HG03108 (cell line): Measurements from ENCODE around the gene PID1.
A peak's percentile ranks its signal among the peaks of the same experiment; 100 is the strongest.

Experiments used
- ATAC-seq: cut with Tn5 transposase; IDR thresholded peaks from one replicate; pipeline ENCODE4 v1.9.1; 2021; ENCODE audit warnings: moderate library complexity; ENCODE audit not compliant: unreplicated experiment

PID1 gene

GRCh38 chr2:229270551-229271410, at the start of gene PID1:
PID1 (minus strand) TSS chr2:229271287; CDS start chr2:229271043, 244 bp downstream.
- no peak for ATAC-seq

GRCh38 chr2:229319558-229319957, 48.5 kb upstream of the PID1 start:
- no peak for ATAC-seq

GRCh38 chr2:229314117-229314516, 43.0 kb upstream of the PID1 start:
- no peak for ATAC-seq

- ATAC-seq: no peak
These were observed 42.5 kb upstream of the PID1 start for GRCh38 chr2:229313591-229313990.

GRCh38 chr2:229301237-229301636, 30.1 kb upstream of the PID1 start:
- no peak for ATAC-seq

GRCh38 chr2:229300790-229301189, 29.7 kb upstream of the PID1 start:
- ATAC-seq: no peak

GRCh38 chr2:229300371-229300770, 29.3 kb upstream of the PID1 start:
- no peak for ATAC-seq

GRCh38 chr2:229297247-229297646, 26.2 kb upstream of the PID1 start:
- no peak for ATAC-seq

GRCh38 chr2:229296536-229296935, 25.4 kb upstream of the PID1 start:
- ATAC-seq: no peak

- ATAC-seq: no peak
These were observed 24.9 kb upstream of the PID1 start for GRCh38 chr2:229296016-229296415.

GRCh38 chr2:229287823-229288222, 16.7 kb upstream of the PID1 start:
- ATAC-seq: no peak

- ATAC-seq: no peak
These were observed 11.9 kb upstream of the PID1 start for GRCh38 chr2:229282758-229283546.

- ATAC-seq: no peak
These were observed 8.4 kb upstream of the PID1 start for GRCh38 chr2:229279516-229279915.

GRCh38 chr2:229275506-229275905, 4.4 kb upstream of the PID1 start:
- ATAC-seq: no peak

- ATAC-seq: peak; percentile 73
These were observed 2.7 kb upstream of the PID1 start for GRCh38 chr2:229273723-229274338.

GRCh38 chr2:229273006-229273722, 2.1 kb upstream of the PID1 start:
- ATAC-seq: no peak

GRCh38 chr2:229269941-229270340, 1.1 kb downstream of the PID1 start:
- ATAC-seq: no peak

- no peak for ATAC-seq
These were observed 1.9 kb downstream of the PID1 start for GRCh38 chr2:229269146-229269545.

- ATAC-seq: no peak
These were observed 2.5 kb downstream of the PID1 start for GRCh38 chr2:229268626-229269025.

GRCh38 chr2:229267080-229267479, 4.0 kb downstream of the PID1 start:
- ATAC-seq: no peak

GRCh38 chr2:229265727-229266126, 5.4 kb downstream of the PID1 start:
- ATAC-seq: no peak
